ENCODE data around the gene FBXL17.
A peak's percentile ranks its signal among the peaks of the same experiment; 100 is the strongest.

The FBXL17 gene

DNA sequence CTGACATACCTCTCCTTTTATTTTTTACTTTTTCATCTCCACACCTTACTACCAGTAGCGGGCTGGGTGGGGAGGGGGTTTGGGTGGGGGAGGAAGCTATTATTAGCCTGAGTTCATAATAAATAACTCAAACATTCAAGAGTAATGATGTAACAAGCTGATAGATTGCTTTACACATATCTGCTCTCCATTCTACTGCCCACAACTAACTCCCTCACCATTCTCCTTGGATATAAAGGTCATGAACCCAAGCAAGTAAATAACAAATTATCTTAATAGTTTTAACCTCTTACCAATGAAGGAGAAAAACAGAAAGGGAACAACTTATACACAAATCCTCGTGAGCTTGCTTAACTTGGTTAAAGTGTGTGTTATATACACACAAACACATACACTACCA lies 15.4 kb downstream of the FBXL17 start:
- no peak overlapping the region for H3K4me3 ChIP-seq
- H3K4me1 ChIP-seq, result peaks cover 50% of the 10 kb centered on the region
- H3K9me3 ChIP-seq, result no peaks in the 10 kb centered on the region
- H3K36me3 ChIP-seq (replicated peaks), result 0 out of 2 replicates have a peak, but pooled peaks cover 3% of the 10 kb centered on the region
- H3K27me3 ChIP-seq (ENCODE audit: low read depth), result no peaks in the 10 kb centered on the region
- no peak for DNase-seq (ENCODE audit: low spot score in 2 of 2)
- in situ Hi-C loops (cut with MboI; ENCODE audit: low sequenced_read_pairs), result no loop called here

DNA sequence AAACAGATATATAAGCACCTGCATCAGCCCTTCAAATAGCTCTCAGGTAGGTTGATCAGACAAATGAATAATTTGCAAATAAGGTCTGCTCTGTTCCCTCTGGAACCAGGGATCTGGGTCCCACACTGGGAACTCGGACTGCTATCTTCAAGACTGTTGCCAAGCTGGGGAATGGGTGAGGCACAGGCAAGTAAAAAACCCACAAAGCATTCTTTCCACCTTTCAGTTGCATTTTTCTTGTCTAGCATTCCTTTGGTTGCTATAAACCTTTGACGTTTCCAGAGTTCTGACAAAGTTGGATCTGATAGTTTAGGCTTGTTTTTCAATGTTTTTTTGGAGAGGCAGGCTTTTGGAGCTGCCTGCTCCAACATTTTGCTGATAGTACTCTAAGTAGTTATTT lies 20.1 kb downstream of the FBXL17 start:
- H3K27me3 ChIP-seq (ENCODE audit: low read depth), result no peaks in the 10 kb centered on the region
- no peaks in the 10 kb centered on the region for H3K9me3 ChIP-seq
- DNase-seq (ENCODE audit: low spot score in 2 of 2), result no peak
- peaks cover 35% of the 10 kb centered on the region for H3K4me1 ChIP-seq
- in situ Hi-C loops (cut with MboI; ENCODE audit: low sequenced_read_pairs), result no loop called here
- no peak overlapping the region for H3K4me3 ChIP-seq
- H3K36me3 ChIP-seq (replicated peaks), result 0 out of 2 replicates have a peak, but pooled peaks cover 3% of the 10 kb centered on the region

DNA sequence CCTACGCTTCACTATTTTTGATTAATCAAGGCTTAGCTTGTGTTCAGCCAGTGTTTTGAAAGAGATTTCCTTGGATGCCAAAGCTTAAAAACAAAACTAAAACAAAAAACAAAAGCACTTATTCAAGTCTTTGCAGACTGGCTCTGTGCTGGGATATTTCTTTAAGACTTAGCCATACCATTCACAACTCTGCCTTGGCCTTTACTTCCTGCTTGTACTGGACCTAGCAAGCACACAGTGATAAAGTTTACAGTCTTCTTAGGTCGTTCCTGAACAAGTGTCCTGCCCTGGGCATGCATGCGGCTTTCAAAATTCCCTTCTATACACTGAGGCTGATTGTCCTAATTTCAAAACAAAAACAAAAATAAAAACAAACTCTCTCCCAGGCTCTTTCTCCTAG lies 20.7 kb downstream of the FBXL17 start:
- Histone ChIP-seq H3K9me3 (no peaks in the 10 kb centered on the region), H3K4me3 (no peak overlapping the region), H3K36me3 (replicated peaks) (0 out of 2 replicates have a peak, but pooled peaks cover 3% of the 10 kb centered on the region), H3K4me1 (peaks cover 32% of the 10 kb centered on the region), H3K27me3 (ENCODE audit: low read depth) (no peaks in the 10 kb centered on the region)
- DNase-seq (ENCODE audit: low spot score in 2 of 2), result no peak
- in situ Hi-C loops (cut with MboI; ENCODE audit: low sequenced_read_pairs), result no loop called here

DNA sequence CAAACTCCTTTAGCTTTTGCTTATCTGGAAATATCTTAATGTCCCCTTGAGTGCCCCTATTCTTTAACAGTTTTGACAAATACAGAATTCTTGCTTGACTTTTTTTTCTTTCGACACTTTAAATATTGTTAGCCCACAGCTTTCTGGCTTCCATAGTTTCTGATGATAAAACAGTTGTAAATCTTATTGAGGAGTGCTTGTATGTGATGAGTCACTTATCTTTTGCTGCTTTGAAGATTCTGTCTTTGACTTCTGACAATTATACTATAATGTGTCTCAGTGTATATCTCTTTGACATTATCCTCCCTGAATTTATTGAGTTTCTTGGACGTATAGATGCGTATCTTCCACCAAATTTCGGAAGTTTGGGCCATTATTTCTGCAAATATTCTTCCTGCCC lies 21.6 kb downstream of the FBXL17 start:
- H3K4me3 ChIP-seq, result no peak overlapping the region
- in situ Hi-C loops (cut with MboI; ENCODE audit: low sequenced_read_pairs), result no loop called here

DNA sequence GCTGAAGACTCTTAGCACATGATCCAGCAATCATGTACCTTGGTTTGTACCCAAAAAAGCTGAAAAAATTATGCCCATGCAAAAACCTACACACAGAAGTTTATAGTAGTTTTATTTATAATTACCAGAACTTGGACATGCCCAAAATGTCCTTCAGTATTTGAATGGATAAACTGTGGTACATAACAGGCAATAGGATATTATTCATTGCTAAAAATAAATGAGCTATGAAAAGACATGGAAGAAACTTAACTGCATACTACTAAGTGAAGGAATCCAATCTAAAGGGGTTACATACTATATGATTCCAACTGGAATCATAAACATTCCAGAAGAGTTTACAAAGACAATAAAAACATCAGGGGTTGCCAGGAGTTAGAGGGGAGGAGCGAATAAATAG lies 25.6 kb downstream of the FBXL17 start:
- Histone ChIP-seq H3K36me3 (replicated peaks) (no peaks in the 10 kb centered on the region), H3K9me3 (no peaks in the 10 kb centered on the region), H3K4me3 (no peak overlapping the region), H3K27me3 (ENCODE audit: low read depth) (no peaks in the 10 kb centered on the region), H3K4me1 (no peaks in the 10 kb centered on the region; the same call in 1 of the 2 replicates)
- in situ Hi-C loops (cut with MboI; ENCODE audit: low sequenced_read_pairs), result no loop called here
- no peak for DNase-seq (ENCODE audit: low spot score in 2 of 2)

More for the DNA sequence above, 21.6 kb downstream of the FBXL17 start:
- no peak for DNase-seq (ENCODE audit: low spot score in 2 of 2)
- peaks cover 23% of the 10 kb centered on the region for H3K4me1 ChIP-seq
- no peaks in the 10 kb centered on the region for H3K27me3 ChIP-seq (ENCODE audit: low read depth)
- 0 out of 2 replicates have a peak, but pooled peaks cover 3% of the 10 kb centered on the region for H3K36me3 ChIP-seq (replicated peaks)
- H3K9me3 ChIP-seq, result no peaks in the 10 kb centered on the region

DNA sequence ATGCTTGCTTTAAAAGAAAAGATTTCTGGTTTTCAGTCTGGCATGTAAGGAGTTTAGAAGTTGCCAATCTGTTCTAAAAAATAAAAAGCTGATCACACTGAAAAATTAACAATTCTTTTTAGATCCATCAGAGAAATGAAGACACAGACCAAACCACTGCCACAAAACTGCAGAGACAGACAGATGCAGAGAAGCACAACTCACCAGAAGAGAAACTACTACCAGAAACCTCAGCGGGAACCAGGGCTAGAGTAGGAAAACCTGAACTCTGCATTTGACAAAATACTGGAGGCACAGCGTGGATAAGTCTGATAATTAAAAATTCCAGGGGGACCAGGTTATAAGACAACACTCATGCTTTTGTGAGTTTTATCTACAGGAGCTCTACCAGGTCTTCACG lies 28.8 kb downstream of the FBXL17 start:
- H3K27me3 ChIP-seq (ENCODE audit: low read depth), result no peaks in the 10 kb centered on the region
- in situ Hi-C loops (cut with MboI; ENCODE audit: low sequenced_read_pairs), result no loop called here
- H3K36me3 ChIP-seq (replicated peaks), result no peaks in the 10 kb centered on the region
- no peaks in the 10 kb centered on the region for H3K9me3 ChIP-seq
- DNase-seq (ENCODE audit: low spot score in 2 of 2), result no peak
- no peak overlapping the region for H3K4me3 ChIP-seq
- H3K4me1 ChIP-seq, result no peaks in the 10 kb centered on the region; the same call in 1 of the 2 replicates

DNA sequence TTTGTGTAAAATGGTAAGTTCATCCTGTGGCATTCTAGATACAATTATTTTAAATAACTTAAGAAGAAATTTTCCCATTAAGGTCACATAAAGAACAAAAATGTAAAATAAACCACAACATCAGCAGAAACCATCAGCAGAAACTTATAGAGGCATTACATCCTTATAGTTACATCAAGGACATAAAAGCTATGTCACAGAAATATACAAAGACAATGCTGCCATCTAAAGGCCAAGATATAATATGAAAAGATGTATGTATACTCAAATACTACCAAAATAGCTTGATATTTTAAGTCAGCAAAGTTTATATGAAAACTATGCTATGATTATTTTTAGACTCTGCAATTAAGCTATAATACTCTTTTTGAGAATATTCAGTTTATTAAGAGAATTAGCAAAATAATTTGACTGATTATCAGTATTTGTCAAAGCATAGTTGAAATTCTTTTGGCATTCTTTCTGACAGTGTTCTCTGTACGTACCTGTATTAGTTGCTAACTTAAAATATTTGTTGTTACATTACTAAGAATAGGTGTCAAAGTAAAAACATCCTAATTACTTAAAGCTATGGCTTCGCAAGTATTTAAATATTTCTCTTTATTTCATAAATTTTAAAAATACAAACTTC lies 36.2 kb downstream of the FBXL17 start:
- in situ Hi-C loops (cut with MboI; ENCODE audit: low sequenced_read_pairs), result no loop called here
- no peaks in the 10 kb centered on the region for H3K36me3 ChIP-seq (replicated peaks)
- H3K4me3 ChIP-seq, result no peak overlapping the region
- no peaks in the 10 kb centered on the region for H3K4me1 ChIP-seq
- DNase-seq (ENCODE audit: low spot score in 2 of 2), result peak in 1 of 2 experiments; percentile 61
- H3K9me3 ChIP-seq, result no peaks in the 10 kb centered on the region
- no peaks in the 10 kb centered on the region for H3K27me3 ChIP-seq (ENCODE audit: low read depth)

DNA sequence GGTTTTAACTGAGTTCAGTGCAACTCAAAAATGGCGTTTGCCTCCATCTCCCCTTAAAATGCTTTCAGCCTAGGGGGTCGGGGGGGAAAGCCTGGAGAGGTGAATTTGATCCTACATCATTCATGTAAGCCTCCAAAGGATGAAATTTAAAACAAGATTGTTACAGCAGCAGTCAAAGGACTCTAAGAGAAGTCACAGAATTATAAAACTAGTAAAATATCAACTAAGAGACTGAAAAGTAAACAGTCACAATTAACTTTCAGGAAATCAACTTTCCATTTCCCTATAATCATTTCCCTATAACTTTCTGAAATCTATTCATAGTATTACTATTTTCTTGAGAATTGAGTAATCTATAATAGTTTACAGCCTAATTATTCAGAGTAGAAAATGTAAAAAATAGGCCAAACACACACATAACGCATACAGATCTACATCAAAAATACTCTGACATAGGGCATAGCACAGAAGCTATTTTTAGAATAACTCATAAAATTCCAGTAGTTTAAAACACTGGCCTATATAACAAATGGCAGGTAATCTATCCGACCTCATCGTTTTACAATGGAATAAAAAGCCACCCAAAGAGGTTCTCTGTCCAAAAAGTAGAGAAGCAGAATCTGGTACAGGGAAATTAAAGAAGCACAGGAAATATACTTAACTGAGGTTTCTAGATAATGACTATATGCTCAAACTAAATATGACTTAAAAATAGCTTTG lies 37.6 kb downstream of the FBXL17 start:
- H3K4me1 ChIP-seq, result no peaks in the 10 kb centered on the region
- no peak for DNase-seq (ENCODE audit: low spot score in 2 of 2)
- no peak overlapping the region for H3K4me3 ChIP-seq
- H3K9me3 ChIP-seq, result no peaks in the 10 kb centered on the region
- no peaks in the 10 kb centered on the region for H3K27me3 ChIP-seq (ENCODE audit: low read depth)
- in situ Hi-C loops (cut with MboI; ENCODE audit: low sequenced_read_pairs), result no loop called here
- no peaks in the 10 kb centered on the region for H3K36me3 ChIP-seq (replicated peaks)

DNA sequence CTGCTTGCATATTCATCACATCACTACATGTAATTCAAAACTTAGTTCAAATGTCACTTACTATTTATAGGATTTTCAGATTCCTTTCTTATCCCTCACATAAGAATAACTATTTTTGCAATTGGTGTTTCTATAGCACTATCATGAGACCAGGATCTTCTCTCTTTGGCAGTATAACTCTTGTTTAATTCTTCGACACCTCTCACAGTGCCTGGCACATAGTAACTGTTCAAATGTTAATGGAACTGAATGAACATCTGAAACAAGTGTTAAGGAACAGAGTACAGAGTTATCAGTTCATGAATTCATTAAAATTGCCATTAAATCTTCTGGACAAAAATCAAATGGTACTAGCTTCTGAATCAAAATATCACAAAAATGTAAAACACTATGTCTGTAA lies 40.0 kb downstream of the FBXL17 start:
- Histone ChIP-seq H3K27me3 (ENCODE audit: low read depth) (no peaks in the 10 kb centered on the region), H3K4me3 (no peak overlapping the region), H3K4me1 (no peaks in the 10 kb centered on the region), H3K9me3 (no peaks in the 10 kb centered on the region), H3K36me3 (replicated peaks) (no peaks in the 10 kb centered on the region)
- in situ Hi-C loops (cut with MboI; ENCODE audit: low sequenced_read_pairs), result no loop called here
- DNase-seq (ENCODE audit: low spot score in 2 of 2), result no peak

DNA sequence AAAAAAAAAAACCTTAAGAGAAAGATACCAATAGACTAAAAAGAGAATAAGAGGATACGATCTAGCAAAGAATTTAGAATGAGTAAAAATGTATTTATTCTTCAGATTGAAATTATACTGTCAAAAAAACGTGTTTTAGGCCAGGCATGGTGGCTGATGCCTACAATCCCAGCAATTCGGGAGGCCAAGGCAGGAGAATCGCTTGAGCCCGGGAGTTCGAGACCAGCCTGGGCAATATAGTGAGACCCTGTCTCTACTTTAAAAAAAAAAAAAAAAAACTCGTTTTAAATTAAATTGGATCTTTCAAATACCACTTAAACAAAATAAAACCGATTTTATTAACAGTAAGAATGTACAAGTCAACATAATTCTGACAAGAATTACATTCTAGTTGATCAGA lies 41.8 kb downstream of the FBXL17 start:
- no peaks in the 10 kb centered on the region for H3K36me3 ChIP-seq (replicated peaks)
- in situ Hi-C loops (cut with MboI; ENCODE audit: low sequenced_read_pairs), result no loop called here
- H3K9me3 ChIP-seq, result no peaks in the 10 kb centered on the region
- no peaks in the 10 kb centered on the region for H3K27me3 ChIP-seq (ENCODE audit: low read depth)
- H3K4me3 ChIP-seq, result no peak overlapping the region
- H3K4me1 ChIP-seq, result no peaks in the 10 kb centered on the region
- no peak for DNase-seq (ENCODE audit: low spot score in 2 of 2)

DNA sequence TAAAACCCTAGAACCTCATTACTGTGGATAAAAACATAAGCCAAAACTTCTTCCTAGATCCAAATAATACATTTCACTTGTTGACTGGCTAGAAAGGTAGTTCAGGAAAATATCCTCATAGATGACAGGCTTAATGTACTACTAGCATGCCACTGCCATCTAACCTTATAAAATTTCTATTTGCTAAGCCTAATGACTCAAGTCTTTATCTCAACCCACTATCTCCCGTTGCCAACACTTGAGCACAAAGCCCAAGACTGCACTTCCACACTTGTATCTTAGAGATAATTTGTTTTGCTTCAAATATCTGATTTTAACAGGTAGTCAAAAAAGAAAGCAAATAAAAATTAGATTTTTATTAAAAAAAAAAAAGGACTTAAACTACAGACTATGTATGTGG lies 42.7 kb downstream of the FBXL17 start:
- DNase-seq (ENCODE audit: low spot score in 2 of 2), result no peak
- no peaks in the 10 kb centered on the region for H3K4me1 ChIP-seq
- no peaks in the 10 kb centered on the region for H3K27me3 ChIP-seq (ENCODE audit: low read depth)
- H3K4me3 ChIP-seq, result no peak overlapping the region
- H3K36me3 ChIP-seq (replicated peaks), result no peaks in the 10 kb centered on the region
- in situ Hi-C loops (cut with MboI; ENCODE audit: low sequenced_read_pairs), result no loop called here
- H3K9me3 ChIP-seq, result no peaks in the 10 kb centered on the region

DNA sequence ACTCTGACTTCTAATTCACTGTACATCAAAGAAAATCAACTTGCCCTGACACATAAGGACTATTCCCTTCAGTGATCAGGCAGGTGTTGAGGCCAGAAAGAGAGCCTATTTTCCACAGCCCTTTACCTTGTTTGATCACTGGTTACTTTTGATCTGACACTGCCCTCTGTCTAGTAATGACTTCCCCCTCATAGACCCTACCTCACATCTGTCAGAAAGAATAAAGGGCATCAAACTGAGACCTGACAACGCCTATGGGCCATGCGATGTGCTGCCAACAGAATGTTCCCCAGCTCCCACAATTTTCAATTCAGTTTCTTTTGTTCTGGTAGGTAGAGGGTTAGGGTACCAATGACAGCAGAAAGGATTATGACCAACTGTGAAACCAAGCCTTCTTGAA lies 47.7 kb downstream of the FBXL17 start:
- Histone ChIP-seq H3K27me3 (ENCODE audit: low read depth) (no peaks in the 10 kb centered on the region), H3K4me1 (no peaks in the 10 kb centered on the region), H3K36me3 (replicated peaks) (no peaks in the 10 kb centered on the region), H3K9me3 (no peaks in the 10 kb centered on the region), H3K4me3 (no peak overlapping the region)
- no peak for DNase-seq (ENCODE audit: low spot score in 2 of 2)
- in situ Hi-C loops (cut with MboI; ENCODE audit: low sequenced_read_pairs), result no loop called here

DNA sequence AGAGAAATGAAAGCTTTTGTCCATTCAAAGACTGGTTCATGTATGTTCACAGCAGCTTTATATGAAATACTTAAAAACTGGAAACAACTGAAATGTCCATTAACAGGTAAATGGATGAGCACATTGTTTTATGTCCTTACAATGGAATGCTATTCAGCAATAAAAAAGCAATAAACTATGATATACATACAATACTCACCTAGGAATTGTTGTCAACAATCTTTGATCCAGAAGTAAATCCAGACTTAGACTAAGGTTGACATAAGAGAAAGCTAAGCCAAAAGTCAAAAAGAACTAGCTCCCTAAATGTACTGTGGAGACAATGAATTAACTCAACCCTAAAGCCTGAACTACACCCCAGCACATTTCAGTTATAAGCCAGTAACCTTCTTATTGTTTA lies 54.9 kb downstream of the FBXL17 start:
- no peak for DNase-seq (ENCODE audit: low spot score in 2 of 2)
- Histone ChIP-seq H3K27me3 (ENCODE audit: low read depth) (no peaks in the 10 kb centered on the region), H3K36me3 (replicated peaks) (no peaks in the 10 kb centered on the region), H3K9me3 (no peaks in the 10 kb centered on the region), H3K4me3 (no peak overlapping the region), H3K4me1 (no peaks in the 10 kb centered on the region)
- in situ Hi-C loops (cut with MboI; ENCODE audit: low sequenced_read_pairs), result no loop called here

DNA sequence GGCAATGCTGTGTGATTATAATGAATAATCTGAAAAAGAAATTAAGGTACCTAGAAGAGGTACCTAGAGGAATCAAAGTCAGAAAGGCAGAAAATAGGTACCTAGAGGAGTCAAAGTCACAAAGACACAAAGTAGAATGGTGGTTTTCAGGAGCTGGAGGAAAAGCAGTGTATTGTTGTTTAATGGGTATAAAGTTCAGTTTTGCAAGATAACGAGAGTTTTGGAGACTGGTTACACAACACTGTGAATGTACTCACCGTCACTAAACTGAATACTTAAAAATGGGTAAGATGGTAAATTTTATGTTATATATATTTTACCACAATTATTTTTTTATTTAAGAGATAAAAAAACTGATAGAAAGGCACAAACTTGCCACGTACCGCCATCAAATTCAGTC lies 57.0 kb downstream of the FBXL17 start:
- H3K27me3 ChIP-seq (ENCODE audit: low read depth), result no peaks in the 10 kb centered on the region
- H3K9me3 ChIP-seq, result no peaks in the 10 kb centered on the region
- H3K36me3 ChIP-seq (replicated peaks), result no peaks in the 10 kb centered on the region
- no peak for DNase-seq (ENCODE audit: low spot score in 2 of 2)
- in situ Hi-C loops (cut with MboI; ENCODE audit: low sequenced_read_pairs), result no loop called here
- H3K4me1 ChIP-seq, result peaks cover 4% of the 10 kb centered on the region; the same call in 1 of the 2 replicates
- H3K4me3 ChIP-seq, result no peak overlapping the region
